ENCODE data around the gene QRICH1.
A peak's percentile ranks its signal among the peaks of the same experiment; 100 is the strongest.

Gene QRICH1

GRCh38 chr3:49020330-49021212 is 73.3 kb downstream of the QRICH1 start:
- Histone ChIP-seq H3K4me3 (peak overlapping the region; percentile 86), H3K27ac (no peak overlapping the region), H3K9me3 (ENCODE audit: low read depth, low read length) (no peaks in the 10 kb centered on the region), H3K36me3 (ENCODE audit: insufficient read depth, low read length) (peaks cover 17% of the 10 kb centered on the region; the same call in 1 of the 2 replicates), H3K9ac (ENCODE audit: insufficient read length) (peak overlapping the region; percentile 78)
- TF ChIP-seq POLR2AphosphoS5 (IDR thresholded peaks at IDR 0.05; ENCODE audit: borderline replicate concordance, low read depth, low read length) (no peak), EZH2 (IDR thresholded peaks at IDR 0.05) (no peak), FOXP2 (optimal IDR thresholded peaks at IDR 0.05; ENCODE audit: control extremely low read depth, extremely low read length, insufficient read depth) (no peak)
- DNase-seq (ENCODE audit: low read depth, low spot score), result no peak

GRCh38 chr3:49019941-49020329 is 73.9 kb downstream of the QRICH1 start:
- DNase-seq (ENCODE audit: low read depth, low spot score), result no peak
- TF ChIP-seq FOXP2 (optimal IDR thresholded peaks at IDR 0.05; ENCODE audit: control extremely low read depth, extremely low read length, insufficient read depth) (no peak), EZH2 (IDR thresholded peaks at IDR 0.05) (no peak), POLR2AphosphoS5 (IDR thresholded peaks at IDR 0.05; ENCODE audit: borderline replicate concordance, low read depth, low read length) (no peak)
- Histone ChIP-seq H3K36me3 (ENCODE audit: insufficient read depth, low read length) (peaks cover 12% of the 10 kb centered on the region; the same call in 1 of the 2 replicates), H3K9ac (ENCODE audit: insufficient read length) (no peak overlapping the region), H3K27ac (no peak overlapping the region), H3K9me3 (ENCODE audit: low read depth, low read length) (no peaks in the 10 kb centered on the region), H3K4me3 (peak overlapping the region; percentile 86)

GRCh38 chr3:49018707-49019006 is 75.2 kb downstream of the QRICH1 start:
- peak overlapping the region; percentile 80 for H3K4me3 ChIP-seq
- no peaks in the 10 kb centered on the region for H3K9me3 ChIP-seq (ENCODE audit: low read depth, low read length)
- H3K36me3 ChIP-seq (ENCODE audit: insufficient read depth, low read length), result no peaks in the 10 kb centered on the region; the same call in 1 of the 2 replicates
- peak overlapping the region; percentile 53 for H3K9ac ChIP-seq (ENCODE audit: insufficient read length)
- no peak for TF ChIP-seq EZH2 (IDR thresholded peaks at IDR 0.05)
- TF ChIP-seq POLR2AphosphoS5 (IDR thresholded peaks at IDR 0.05; ENCODE audit: borderline replicate concordance, low read depth, low read length), result no peak
- no peak for TF ChIP-seq FOXP2 (optimal IDR thresholded peaks at IDR 0.05; ENCODE audit: control extremely low read depth, extremely low read length, insufficient read depth)
- DNase-seq (ENCODE audit: low read depth, low spot score), result no peak
- no peak overlapping the region for H3K27ac ChIP-seq

- Histone ChIP-seq H3K9ac (ENCODE audit: insufficient read length) (peak within 1 kb of the TSS; percentile 53), H3K4me3 (peak within 1 kb of the TSS; percentile 80), H3K36me3 (ENCODE audit: insufficient read depth, low read length) (no peaks in the 10 kb centered on the region), H3K27ac (no peak within 1 kb of the TSS), H3K9me3 (ENCODE audit: low read depth, low read length) (no peaks in the 10 kb centered on the region)
- no peak for DNase-seq (ENCODE audit: low read depth, low spot score)
- TF ChIP-seq POLR2AphosphoS5 (IDR thresholded peaks at IDR 0.05; ENCODE audit: borderline replicate concordance, low read depth, low read length) (peak; percentile 60), EZH2 (IDR thresholded peaks at IDR 0.05) (no peak), FOXP2 (optimal IDR thresholded peaks at IDR 0.05; ENCODE audit: control extremely low read depth, extremely low read length, insufficient read depth) (no peak)
These were observed 75.7 kb downstream of the QRICH1 start, which contains the start of gene DALRD3 for GRCh38 chr3:49017971-49018706. TSS of gene DALRD3 (minus strand) at chr3:49018580. CDS start at chr3:49018564, 16 bp downstream.

- Histone ChIP-seq H3K9ac (ENCODE audit: insufficient read length) (peak overlapping the region; percentile 53), H3K27ac (no peak overlapping the region), H3K4me3 (peak overlapping the region; percentile 80), H3K36me3 (ENCODE audit: insufficient read depth, low read length) (no peaks in the 10 kb centered on the region), H3K9me3 (ENCODE audit: low read depth, low read length) (no peaks in the 10 kb centered on the region)
- TF ChIP-seq EZH2 (IDR thresholded peaks at IDR 0.05) (no peak), FOXP2 (optimal IDR thresholded peaks at IDR 0.05; ENCODE audit: control extremely low read depth, extremely low read length, insufficient read depth) (no peak), POLR2AphosphoS5 (IDR thresholded peaks at IDR 0.05; ENCODE audit: borderline replicate concordance, low read depth, low read length) (no peak)
- DNase-seq (ENCODE audit: low read depth, low spot score), result no peak
These were observed 76.5 kb downstream of the QRICH1 start for GRCh38 chr3:49017229-49017970.

GRCh38 chr3:49016414-49017228 is 77.2 kb downstream of the QRICH1 start:
- DNase-seq (ENCODE audit: low read depth, low spot score), result no peak
- Histone ChIP-seq H3K27ac (no peak overlapping the region), H3K36me3 (ENCODE audit: insufficient read depth, low read length) (no peaks in the 10 kb centered on the region), H3K4me3 (no peak overlapping the region), H3K9ac (ENCODE audit: insufficient read length) (no peak overlapping the region), H3K9me3 (ENCODE audit: low read depth, low read length) (no peaks in the 10 kb centered on the region)
- TF ChIP-seq FOXP2 (optimal IDR thresholded peaks at IDR 0.05; ENCODE audit: control extremely low read depth, extremely low read length, insufficient read depth) (no peak), POLR2AphosphoS5 (IDR thresholded peaks at IDR 0.05; ENCODE audit: borderline replicate concordance, low read depth, low read length) (no peak; the same call in none of the 2 replicates), EZH2 (IDR thresholded peaks at IDR 0.05) (no peak)

GRCh38 chr3:49015765-49016164 is 78.1 kb downstream of the QRICH1 start:
- Histone ChIP-seq H3K9me3 (ENCODE audit: low read depth, low read length) (no peaks in the 10 kb centered on the region), H3K36me3 (ENCODE audit: insufficient read depth, low read length) (no peaks in the 10 kb centered on the region), H3K9ac (ENCODE audit: insufficient read length) (no peak overlapping the region), H3K27ac (no peak overlapping the region), H3K4me3 (no peak overlapping the region)
- no peak for DNase-seq (ENCODE audit: low read depth, low spot score)
- no peak for TF ChIP-seq EZH2 (IDR thresholded peaks at IDR 0.05)
- no peak for TF ChIP-seq POLR2AphosphoS5 (IDR thresholded peaks at IDR 0.05; ENCODE audit: borderline replicate concordance, low read depth, low read length)
- TF ChIP-seq FOXP2 (optimal IDR thresholded peaks at IDR 0.05; ENCODE audit: control extremely low read depth, extremely low read length, insufficient read depth), result no peak

All from SK-N-MC (cell line).